Activated CD4-positive, alpha-beta T cell treated with anti-CD3 and anti-CD28 coated beads, Interleukin-2, amount 50 U/mL, for 24 hours (primary cell): ENCODE results near the gene PLSCR3.

Experiments
- DNase-seq, 2 donors: peaks; one replicate each; pipeline ENCODE4 v3.0.0-alpha.2; 2020; ENCODE audit warnings: low read depth in 1 of 2, low spot score in 1 of 2

PLSCR3 gene

GRCh38 chr17:7351665-7352502 lies 42.4 kb downstream of the PLSCR3 start, which contains the start of gene KCTD11:
TSS of gene KCTD11 (plus strand) at chr17:7352162.
- DNase-seq: peak in 1 of 2 donors; percentile 37

DNA sequence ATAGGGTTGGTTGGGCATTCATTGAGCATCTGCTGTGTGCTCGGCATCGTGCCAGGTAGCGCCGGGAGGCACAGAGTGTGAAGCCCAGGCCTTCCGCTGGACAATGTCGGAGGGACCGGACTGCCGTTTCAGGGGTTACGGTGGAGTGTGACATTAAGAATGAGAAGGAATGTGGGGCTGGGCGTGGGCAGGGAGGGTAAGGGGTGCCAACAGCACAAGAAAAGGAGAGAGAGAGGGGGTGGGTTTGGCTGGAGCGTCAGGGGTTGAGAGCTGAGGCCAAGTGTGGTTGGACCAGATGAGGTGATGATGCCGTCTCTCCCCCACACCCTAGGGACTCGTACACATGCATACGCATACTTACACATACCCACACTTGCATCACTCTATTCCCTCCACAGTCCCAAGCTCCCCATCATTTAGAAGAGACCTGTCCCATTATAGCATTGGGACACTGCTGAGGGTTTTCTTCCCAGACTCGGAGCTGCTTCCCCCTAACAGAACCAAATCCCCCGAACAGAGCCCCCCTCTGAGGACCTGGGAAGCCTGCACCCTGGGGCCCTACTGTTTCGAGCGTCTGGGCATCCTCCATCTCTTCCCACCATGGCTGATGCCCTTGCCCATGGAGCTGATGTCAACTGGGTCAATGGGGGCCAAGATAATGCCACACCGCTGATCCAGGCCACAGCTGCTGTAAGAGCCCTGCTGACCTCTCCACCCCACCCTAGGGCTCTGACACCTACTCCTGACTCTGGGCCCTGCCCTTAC lies 45.7 kb downstream of the PLSCR3 start:
- DNase-seq: no peak

- DNase-seq: no peak
These were observed 46.5 kb downstream of the PLSCR3 start for GRCh38 chr17:7347630-7348477.

DNA sequence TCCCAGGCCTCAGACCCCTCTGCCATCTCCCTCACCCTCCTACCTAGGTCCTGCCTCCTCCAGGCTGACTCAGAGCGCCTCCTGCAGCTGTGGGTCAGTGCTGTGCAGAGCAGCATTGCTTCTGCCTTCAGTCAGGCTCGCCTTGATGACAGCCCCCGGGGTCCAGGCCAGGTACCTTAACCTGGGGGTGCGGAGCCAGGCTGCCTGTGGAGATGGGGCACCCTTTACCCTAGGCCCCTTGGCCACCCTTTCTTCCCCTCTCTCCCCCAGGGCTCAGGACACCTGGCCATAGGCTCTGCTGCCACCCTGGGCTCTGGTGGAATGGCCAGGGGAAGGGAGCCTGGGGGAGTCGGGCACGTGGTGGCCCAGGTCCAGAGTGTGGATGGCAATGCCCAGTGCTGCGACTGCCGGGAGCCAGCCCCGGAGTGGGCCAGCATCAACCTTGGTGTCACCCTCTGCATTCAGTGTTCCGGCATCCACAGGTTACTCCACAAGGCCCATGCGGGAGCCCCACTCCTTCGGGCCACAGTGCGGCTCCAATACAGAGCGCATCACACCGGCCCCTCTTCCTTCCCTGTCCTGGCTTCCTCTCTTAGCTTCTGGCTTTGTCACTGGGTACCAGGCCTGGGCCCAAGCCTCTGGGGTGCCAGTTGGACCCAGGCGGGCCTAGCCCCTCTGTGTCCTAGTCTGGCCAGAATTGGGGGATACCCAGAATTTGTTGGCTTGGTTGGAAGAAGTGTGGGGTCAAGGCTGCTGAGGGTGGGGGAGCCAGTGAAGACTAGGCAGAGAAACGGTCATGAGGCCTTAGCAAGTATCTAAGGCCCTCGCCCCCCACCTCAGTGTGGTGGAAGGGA lies 47.3 kb downstream of the PLSCR3 start:
- no peak for DNase-seq

DNA sequence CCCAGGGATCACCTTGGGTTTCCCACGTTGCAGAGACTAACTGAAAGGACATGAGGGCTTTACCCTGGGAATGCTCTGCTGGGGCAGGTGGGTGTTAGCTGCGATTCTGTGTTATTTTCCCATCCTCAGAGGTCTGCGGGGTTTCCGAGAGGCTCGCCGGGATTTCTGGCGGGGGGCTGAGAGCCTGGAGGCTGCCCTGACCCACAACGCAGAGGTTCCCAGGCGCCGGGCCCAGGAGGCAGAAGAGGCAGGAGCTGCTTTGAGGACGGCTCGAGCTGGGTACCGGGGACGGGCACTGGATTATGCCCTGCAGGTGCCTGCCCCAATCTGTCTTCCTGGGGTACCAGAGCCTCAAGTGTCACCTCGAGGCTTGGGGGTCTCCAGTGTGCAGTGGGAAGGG lies 51.1 kb downstream of the PLSCR3 start:
- no peak for DNase-seq

DNA sequence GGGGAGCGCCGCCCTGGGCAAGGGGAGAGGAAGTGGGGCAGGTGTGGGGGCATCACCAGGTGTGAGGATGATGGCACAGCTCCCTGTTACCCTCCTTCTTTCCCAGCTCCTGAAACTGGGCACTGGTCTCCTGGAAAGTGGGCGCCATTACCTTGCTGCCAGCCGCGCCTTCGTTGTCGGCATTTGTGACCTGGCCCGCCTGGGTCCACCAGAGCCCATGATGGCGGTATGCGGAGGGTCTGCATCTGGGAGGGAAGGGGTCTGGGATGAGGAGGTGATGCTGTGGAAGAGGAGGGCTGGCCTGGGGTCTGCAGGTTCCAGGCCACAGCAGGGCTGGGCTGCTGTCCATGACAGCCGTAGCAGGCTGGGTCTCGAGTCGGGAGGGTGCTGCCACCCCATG lies 52.5 kb downstream of the PLSCR3 start:
- no peak for DNase-seq

DNA sequence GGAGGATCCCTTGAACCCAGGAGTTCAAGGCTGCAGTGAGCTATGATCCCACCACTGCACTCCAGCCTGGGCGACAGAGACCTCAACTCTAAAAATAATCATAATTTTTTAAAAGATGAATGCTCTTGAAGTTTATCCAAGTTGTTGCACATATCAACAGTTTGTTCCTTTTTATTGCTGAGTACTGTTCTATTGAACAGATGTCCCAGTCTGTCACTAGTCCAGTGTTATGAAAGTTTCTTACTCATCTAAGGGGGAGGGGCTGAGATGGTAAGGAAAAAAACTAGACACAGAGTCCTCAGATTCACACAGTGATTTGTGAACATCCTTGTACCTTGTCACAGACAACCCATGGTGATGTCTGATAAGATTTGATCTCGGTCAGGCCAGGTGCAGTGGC lies 54.1 kb downstream of the PLSCR3 start:
- DNase-seq: no peak
